GM18909 (cell line): ENCODE results near the gene S1PR3.

Source experiments
- ATAC-seq: cut with Tn5 transposase; IDR thresholded peaks from one replicate; pipeline ENCODE4 v1.9.1; 2021; ENCODE audit warnings: mild to moderate bottlenecking; ENCODE audit not compliant: unreplicated experiment, poor library complexity

Gene S1PR3

DNA sequence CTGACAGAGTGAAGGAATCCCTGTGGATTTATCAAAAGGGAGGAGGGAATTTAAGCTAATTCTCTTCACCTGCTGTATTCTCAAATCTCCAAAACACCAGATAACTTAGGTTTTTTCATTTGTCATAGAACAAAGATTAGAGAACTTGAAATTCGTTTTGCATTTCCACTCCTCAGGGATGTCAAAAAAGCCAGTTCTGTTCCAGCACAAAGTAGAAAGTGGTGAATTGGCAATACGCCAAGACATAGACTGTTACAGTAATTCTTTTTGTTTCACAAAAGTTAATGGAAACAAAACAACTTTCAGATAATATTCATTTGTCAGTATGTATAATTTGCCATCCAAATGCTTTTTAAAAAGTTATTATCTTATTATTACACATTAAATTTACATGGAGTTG lies 15.0 kb downstream of the S1PR3 start:
- ATAC-seq: no peak

DNA sequence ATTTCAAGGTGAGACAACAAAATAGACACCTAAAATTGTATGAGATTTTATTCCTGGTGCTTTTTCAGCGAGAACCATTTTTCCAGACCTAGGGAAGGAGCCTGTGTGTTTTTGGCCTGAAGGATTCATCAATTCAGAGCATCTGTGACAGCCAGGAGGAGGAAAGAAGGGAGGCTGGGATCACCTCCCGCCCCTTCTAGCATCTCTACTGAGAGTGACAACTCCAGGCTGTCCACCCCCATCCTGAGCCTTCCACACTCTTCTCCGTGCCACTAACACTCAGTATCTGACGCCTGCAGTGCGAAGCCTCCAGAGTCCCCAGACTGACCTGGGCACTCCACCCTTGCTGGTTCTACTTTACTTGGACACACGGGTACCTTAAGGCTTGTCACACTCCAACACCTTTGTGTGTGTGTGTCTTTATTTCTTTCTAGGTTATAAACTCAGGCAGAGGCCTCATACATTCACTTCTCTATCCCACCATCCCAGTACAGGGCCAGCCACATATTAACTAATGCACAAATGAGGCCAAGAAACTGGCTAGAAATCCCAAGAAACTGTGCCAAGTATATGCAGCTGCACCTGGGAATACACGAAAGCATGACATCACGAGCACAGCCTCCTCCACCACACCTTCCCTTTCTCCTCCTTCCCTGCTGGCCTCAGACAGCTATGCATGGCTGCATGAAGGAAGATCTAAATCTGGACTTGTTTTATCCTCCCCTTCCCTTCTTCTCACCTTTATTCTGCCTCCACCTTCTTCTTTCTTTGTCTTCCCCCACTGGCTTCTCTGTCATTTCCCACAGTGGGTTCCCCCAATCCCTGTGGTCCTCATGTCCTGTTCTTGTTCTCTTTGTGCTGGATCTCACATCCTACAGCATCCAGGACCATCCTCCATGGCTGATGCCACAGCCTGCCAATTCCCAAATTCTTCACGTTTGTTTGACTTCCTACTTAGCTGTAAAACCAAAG lies 16.0 kb downstream of the S1PR3 start:
- ATAC-seq: no peak

DNA sequence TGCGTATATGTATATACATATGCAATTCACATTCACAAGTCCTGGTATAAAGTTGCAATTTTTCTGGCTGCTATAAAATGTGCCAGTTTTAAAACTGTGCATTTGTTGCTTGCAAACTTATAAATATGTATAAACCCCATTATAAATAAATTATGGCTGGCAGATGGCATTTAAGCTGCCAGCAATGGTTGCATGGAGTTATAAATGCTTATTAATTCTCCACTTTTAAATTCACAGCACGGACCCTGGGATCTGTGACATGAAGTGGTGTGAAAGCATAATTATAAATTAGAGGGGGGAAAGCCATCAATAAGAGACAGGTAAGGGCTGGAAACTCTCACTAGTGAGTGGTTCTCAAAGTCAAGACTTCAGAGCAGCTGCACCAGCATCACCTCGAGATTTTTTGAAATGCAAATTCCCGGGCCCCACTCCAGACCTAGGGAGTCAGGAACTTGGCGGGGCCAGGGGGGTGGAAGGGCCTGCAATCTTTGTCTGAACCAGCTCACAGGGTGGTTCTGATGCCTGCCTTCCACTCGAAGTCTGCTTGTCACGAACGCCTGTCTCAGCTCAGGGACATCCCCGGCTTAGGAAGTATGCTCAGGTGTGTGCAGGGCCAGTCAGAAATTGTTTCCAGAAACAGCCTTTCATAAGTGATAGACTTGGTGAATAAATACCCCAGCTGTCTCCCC lies 16.9 kb downstream of the S1PR3 start:
- ATAC-seq: no peak

DNA sequence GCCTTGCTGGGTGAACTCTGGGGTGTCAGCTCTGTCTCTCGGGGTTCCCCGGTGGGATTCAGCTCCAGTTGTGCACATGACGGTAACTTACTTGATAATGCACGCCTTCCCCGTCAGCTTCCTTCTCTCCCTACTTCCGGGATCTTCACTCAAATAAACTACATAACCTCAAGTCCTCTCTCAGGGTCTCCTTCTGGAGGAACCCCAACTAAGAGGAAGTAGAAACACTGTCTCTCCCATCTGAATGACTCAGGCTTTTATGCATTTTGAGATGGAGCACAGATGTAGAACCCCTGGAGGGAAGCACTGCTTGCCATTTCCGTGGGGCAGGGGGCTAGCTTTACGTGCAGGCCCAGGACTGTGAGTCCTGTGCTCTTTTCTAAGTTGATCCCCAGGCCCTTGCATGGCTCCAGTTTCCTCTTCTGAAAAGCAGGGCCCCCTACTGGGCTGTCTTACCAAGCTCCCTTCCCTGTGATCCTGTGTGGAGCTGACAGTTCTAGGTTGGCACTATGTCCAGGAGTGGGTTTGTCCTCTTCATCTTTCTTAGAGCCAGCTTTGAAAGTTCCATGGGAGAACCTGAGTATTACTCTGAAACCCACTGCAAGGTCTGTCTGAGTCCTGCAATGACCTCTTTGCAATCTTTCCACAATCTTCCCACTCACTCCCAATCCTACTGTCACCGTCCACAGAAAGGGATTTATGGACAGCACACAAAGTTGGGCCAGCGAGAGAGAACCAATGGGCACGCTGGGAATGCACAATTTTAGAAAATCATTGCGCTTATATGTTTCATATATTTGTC lies 17.7 kb downstream of the S1PR3 start:
- no peak for ATAC-seq

DNA sequence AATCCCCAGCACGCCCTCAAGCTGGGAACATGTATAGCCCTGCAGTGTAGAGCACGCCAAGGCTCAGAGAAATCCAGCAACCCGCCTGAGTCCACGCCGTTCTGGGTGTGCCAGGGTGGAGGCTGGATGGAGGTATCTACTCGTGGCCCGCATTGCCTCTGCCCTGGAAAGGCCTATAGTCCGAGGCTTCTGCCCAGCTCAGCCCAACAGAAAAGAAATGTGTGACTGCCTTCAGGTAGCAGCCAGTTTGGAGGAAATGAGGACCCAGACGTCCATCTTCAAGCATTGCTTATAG lies 18.2 kb downstream of the S1PR3 start:
- ATAC-seq: no peak

DNA sequence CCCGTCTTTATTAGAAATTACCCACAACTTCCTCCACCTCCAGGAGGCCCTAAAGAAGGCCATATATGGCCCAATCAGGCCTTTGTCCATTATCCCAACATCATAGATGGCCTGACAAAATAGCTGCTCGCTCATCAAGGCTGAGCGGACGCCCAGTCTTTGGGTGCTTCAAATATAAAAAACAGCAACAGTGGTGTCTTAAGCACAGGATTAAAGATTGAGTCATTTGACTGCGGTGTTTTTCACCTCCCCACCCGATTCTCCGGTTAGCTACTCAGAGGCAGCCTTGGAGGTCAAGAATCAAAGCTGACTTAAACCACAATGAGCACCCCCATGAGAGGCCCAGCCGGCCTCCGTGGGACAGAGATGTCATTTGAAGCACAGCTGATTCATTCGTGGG lies 18.8 kb downstream of the S1PR3 start:
- ATAC-seq: no peak

DNA sequence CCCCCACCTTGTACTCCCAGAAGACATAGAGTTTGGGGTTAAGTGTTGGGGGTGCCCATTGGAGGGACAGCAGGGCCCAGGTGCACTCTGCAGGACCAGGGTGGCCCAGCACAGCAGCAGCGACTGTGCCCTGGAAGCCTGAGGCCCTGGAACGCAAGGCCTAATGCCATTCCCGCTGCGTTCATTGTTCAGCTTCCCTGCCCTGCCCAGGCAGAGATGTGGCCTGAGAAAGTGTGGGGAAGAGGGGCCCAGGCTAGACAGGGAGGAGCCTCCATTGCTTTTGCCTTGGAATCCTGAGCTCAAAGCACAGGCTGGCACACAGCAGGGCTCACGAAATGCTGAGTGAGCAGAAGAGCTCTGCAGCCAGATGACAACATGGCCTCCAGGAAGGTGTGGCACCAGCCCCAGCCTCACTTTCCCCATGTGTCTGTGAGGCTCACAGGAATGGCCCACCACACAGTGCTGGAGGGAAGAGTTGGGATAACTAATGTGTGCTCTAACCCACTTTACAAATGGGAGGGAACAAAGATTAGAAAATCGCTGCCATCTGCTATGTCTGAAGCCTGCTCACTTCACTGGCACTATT lies 19.4 kb downstream of the S1PR3 start:
- no peak for ATAC-seq

DNA sequence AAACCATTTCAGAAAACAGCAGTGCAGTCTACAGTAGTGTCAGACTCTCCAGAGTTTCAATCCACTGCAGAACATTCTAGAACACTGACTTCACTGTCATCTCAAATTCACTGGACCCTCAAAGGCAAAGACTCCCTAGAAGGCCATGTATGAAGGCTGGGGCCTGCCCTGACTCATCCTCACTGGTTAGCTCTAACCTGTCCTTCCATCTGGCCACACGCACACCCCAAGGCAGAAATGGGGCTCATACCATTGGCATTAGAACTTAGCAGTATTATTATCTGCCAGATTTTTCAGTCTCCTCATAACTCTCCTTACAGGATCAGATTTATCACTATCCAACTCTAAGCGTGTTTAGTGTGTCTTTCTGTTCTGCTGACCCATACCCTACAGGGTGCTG lies 20.4 kb downstream of the S1PR3 start:
- ATAC-seq: no peak

DNA sequence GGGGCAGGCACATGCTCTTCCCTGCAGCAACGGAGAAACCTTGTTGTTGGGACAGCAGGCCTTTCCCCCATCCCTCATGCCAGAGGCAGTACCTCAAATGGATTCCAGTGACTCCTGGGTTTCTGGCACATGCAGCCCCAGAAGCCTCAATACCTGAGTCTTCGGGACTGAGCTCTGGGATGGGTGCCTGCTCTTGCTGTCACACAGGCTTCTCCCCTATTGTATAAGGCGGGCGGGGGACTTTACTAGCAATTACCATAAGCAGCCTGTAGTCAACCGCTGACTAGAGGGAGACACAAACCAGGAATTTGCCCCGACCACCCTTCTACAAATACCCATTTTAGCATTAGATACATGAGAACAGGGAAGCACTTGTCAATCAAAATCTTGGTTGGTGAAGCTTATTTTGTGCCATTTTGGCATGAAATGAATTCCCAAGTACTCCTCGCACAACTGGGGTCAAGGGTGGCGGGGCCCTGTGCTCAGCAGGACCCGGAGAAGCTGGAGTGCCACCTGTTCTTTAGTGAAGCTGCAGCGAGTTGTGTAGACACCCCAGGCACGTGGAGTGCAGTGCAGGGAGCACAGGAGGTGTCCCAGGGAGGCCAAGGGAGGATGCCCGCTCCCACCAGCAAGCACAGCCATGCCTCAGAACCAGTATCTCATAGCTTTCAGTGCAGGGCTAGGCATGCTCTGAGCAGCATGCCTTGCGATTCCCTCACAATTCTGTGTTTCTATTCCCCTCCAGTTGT lies 21.2 kb downstream of the S1PR3 start:
- ATAC-seq: no peak

DNA sequence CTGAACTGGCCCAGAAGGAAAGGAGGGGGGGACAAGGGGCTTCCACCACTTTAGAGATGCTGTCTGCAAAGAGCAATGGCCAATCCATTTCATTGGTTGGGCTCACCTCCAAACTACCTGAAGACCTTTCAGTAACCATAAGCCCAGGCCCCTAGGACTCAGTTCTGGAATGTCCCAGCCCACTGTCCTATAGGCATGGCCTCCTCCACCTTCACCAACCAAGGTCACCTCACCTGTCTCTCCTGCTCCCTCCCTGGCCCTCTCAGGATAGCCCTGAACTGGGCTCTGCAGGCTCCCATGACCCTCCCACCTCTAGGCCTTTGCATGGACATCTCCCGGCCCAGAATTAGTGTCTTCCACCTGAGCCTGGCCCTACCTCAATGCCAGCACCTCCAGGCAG lies 22.4 kb downstream of the S1PR3 start:
- ATAC-seq: no peak

DNA sequence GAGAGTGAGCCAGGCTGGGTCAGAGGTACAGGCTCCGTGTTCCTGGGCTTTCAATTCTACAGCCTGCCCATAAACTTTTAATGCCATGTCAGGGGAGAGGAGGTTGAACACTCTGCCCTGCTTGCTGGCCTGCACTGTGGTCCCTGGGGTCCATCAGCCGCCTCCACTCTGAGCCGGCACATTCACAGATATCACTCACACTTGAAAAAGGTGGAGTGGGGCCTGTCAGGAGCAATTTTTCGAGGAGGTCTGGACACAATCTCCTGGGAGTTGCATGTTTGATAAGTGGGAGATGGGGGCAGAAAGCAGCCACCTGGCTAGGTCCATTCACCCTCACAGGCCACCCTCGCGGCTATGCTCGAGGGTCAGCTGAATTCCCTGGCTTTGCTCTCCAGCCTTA lies 22.9 kb downstream of the S1PR3 start:
- ATAC-seq: no peak

DNA sequence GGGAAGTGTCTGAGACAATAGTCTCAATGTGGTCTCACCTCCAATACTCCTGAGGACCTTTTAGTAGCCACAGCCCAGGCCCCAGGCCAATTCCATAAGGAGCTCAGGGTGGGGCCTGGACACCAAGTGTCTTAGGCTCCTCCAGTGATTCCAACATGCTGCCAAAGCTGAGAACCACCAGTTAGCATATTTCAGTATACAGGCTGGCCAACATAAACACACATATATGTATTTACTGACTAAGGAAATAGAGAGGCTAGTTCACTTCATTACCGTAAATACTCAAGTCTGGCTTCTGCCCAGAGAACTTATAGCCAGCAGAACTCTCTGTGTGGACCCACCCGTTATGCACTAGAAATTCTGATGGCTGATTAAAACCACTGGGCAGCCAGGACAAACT lies 24.1 kb downstream of the S1PR3 start:
- no peak for ATAC-seq

DNA sequence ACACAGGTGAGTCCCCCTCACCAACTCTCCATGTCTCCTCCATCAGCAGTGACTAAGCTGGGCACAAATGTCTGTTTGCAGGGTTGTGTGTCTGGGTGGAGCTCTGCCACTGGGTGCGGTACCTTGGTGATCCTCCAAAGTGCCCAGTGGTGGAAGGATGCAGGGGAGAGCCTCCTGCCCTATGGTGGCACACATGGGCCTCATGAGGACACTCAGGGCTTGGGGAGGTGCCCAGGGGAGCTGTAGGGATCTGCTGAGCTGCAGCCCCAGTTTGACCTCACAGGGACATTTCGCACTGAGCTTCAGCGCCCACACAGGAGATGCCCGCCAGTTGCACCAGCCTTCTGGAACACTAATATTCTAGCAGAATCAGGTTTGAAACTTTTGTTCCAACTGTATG lies 29.5 kb downstream of the S1PR3 start:
- ATAC-seq: no peak

DNA sequence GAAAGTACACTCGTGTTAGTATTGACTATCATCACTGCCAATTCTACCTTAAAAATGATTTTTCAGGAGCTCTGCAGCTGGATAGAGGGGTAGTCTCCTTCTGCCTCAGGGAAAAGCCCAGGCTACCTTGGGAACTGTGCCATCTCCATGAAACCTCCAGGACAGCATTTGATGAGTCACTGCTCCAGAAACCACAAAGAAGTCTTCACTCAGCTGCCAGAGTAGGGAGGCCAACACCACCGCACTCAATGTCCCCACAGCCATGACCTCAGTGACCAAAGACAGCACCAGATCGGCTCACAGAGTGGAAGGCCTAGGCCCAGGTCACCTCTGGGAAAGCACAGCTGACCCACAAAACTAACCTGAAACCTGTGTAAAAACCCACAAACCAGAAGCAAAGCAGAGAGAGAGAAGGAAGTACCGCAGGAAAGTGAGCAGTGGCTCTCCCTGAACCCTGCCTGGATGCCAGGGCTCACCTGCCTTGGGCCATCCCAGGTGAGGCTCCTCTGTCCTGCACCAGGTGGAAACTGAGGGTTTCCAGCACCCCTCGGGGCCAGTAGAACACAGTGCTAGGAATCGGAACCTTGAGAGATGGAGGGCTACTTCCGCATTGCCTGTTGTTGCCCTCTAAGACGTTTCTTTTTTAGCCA lies 30.0 kb downstream of the S1PR3 start:
- no peak for ATAC-seq

DNA sequence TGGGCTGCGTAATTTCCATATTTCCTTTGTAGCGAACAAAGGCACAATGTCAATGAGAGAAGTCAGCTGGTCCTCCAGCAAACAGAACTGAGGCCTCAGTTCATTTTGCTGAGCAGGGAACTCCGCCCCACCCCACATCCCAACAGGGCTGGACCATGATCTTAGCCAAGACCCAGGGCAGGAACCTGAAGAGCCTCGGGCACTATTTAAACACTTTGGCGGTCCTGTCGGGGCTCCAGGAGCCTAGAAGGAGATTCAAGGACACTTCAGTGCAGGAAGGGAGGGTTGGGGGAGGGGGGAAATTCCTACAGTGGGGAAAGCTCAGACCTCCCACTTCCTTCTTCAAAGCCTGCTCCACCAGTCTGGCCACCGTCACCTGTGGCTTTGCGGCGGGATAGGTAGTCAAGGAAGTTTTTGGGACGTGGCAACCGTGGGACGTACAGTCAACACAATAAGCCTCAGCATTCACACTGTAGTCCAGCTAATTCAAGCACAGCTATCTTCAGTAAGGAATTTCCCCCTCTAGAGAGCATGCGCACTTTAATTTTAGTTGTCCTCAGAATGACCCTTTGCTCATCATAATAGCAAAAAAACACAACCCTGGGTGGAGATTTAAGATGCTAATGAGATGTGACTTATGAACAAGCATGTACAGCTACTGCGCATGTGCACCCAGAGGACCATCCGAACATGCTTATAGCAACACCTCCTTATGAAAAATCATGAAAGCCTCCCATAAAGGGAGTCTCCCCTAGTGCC lies 30.9 kb downstream of the S1PR3 start:
- ATAC-seq: no peak

DNA sequence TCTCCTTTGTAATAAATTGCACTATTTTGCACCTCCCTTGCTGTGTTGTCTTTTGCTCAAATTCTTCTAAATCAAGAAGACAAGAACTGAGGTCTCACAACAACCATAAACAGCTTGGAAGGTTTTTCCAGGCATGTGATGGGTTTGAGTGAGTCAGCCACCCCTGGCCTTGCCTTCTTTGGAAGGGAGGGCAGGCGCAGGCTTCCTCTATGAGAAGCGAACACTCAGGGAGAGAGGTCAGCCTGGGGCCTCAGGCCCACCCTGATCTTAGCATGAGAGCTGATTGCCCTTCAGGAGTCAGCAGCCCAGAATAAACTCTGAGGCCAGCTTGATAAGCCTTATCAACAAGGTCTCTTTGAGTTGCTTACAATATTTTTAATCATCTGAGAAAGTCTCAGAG lies 31.6 kb downstream of the S1PR3 start:
- no peak for ATAC-seq

DNA sequence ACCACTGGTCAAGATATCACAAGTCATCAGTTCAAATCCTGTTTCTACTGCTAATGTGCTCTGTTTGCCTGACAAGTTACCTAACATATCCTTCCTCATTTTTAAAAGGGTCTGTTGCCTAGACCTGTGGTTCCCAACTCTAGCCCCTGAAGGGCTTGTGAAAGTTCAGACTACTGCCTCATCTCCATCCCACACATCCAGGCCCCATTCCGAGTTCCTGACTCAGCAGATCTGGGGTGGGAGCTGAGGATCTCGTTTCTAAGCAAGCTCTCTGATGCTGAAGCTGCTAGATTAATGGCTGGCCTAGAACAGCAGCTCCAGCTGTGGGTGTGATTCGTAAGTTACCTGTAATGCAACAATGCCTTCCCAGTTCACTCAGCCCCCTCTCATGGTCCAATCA lies 32.5 kb downstream of the S1PR3 start:
- ATAC-seq: no peak

DNA sequence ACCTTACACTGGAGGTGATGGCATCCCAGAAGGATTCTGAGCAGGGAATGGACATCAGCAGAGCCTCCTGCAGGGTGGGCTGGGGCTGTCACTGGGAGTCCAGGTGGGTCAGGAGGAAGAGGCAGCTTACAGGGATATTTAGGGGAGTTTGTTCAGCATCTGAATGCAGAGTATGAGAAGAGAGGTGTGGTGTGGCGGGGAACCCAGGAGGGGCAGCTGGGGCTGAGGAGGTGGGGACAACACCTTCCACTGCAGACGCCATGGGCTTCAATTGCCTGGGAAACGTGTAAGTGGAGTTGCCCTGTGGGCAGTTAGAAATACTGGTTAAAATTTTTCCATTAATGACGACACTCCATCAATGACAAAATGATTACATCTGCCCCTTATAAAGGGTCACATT lies 33.5 kb downstream of the S1PR3 start:
- no peak for ATAC-seq

DNA sequence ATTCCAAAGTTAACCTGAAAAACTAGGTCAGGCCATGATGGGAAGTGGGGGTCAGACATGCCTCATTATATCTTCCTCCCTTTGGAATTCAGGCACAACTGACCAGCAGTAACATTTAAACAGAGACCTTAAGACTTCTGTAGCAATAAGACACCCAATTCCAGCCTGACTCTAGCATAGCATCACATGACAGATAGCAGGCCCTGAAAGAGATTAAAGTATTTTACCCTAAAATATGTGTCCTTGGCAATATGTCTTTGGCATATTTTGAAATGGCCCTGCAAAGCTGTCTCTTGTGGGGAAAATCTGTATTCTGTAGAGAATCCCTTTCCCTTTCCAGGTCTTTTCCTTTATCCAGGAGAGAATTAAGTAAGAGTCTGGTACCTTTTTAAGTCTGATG lies 34.3 kb downstream of the S1PR3 start:
- no peak for ATAC-seq
